Heart left ventricle (tissue), 16 donors: Measurements from ENCODE around the gene STXBP1. TPM values are rescaled to one million over a fixed set of nuclear protein-coding genes. Genes with fewer than 3 reads are reported as not detected.

ENCODE experiments used
- ATAC-seq, 4 donors: fragments of 200-7000 bp; cut with Tn5 transposase; one replicate each; pipeline ENCODE4 v1.9.1; 2020 to 2022; ENCODE audit warnings: moderate library complexity in 4 of 4, mild to moderate bottlenecking in 3 of 4, moderate number of reproducible peaks in 1 of 4
- DNase-seq, 5 donors: peaks; one replicate each; pipeline ENCODE4 v3.0.0-alpha.2; 2020
- H3K27ac ChIP-seq, 12 donors: fragments of 200-600 bp; sonication (generic) in 4 of 12; one replicate each; pipeline versions ENCODE4 v1.5.0 to v1.8.0; 2016 to 2022; ENCODE audit warnings: mild to moderate bottlenecking in 2 of 12
- H3K27me3 ChIP-seq, 9 donors: fragments of 200-600 bp; sonication (generic) in 2 of 9; one replicate each; pipeline versions ENCODE4 v1.5.1 to v1.8.0; 2016 to 2022; ENCODE audit warnings: mild to moderate bottlenecking in 3 of 9
- H3K36me3 ChIP-seq, 9 donors: fragments of 200-600 bp; sonication (generic) in 2 of 9; one replicate each; pipeline versions ENCODE4 v1.5.0 to v1.8.0; 2018 to 2022; ENCODE audit warnings: mild to moderate bottlenecking in 2 of 9
- H3K4me1 ChIP-seq, 12 donors: fragments of 200-600 bp; sonication (generic) in 4 of 12; one replicate each; pipeline versions ENCODE4 v1.5.0 to v1.8.0; 2016 to 2022; ENCODE audit warnings: mild to moderate bottlenecking in 3 of 12
- H3K4me3 ChIP-seq, 12 donors: fragments of 200-600 bp; sonication (generic) in 4 of 12; one replicate each; pipeline versions ENCODE4 v1.5.0 to v1.8.0; 2017 to 2022; ENCODE audit warnings: mild to moderate bottlenecking in 9 of 12, moderate library complexity in 4 of 12
- H3K9me3 ChIP-seq, 12 donors: fragments of 200-600 bp; sonication (generic) in 4 of 12; one replicate each; pipeline versions ENCODE4 v1.5.0 to v1.8.0; 2016 to 2022; ENCODE audit warnings: mild to moderate bottlenecking in 1 of 12
- POLR2A ChIP-seq, 2 donors: fragments of 450-650 bp; IDR thresholded peaks; one replicate each; pipeline ENCODE4 v1.6.1; 2017; ENCODE audit warnings: antibody characterized with exemption in 2 of 2, mild to moderate bottlenecking in 2 of 2, moderate library complexity in 2 of 2
- WGBS, 4 donors: extraction: QIAGEN DNeasy Blood & Tissue Kit in 2 of 4; methylation state at CpG; one replicate each; pipeline versions ENCODE4 v1.1.5 to v1.1.7; 2013 to 2018; 5-methylcytosine and 5-hydroxymethylcytosine counted together
- intact Hi-C, 10 donors: fragments of 100-400 bp; cut with DNase I; formaldehyde crosslinking; loops; one replicate each; pipeline versions ENCODE4 v1.11.1 to v1.14.2; 2022
- polyA plus RNA-seq, 2 donors: library from polyadenylated mRNA; stranded (reverse); fragments of 200-250 nt; gene quantifications; one replicate each; pipeline ENCODE4 v1.2.3, GENCODE V29; 2013
- total RNA-seq, 9 donors: library from RNA; depleted of rRNA in 2 of 9; stranded (reverse); fragments of >200 nt in 2 of 9; fragmentation: NEBNext Ultra II Directional in 3 of 9; extraction: Animal tissue kit (Norgen Biotek cat#: 25700) in 3 of 9; gene quantifications; one replicate each; pipeline versions ENCODE4 v1.1.0 to v1.2.4, GENCODE V29; 2016 to 2023
- TF ChIP-seq, protein P1 (sequence below), 12 donors: fragments of 200-600 bp; sonication (generic) in 4 of 12; IDR thresholded peaks; one replicate each; pipeline versions ENCODE4 v1.5.0 to v1.8.0; 2018 to 2022; ENCODE audit warnings: antibody characterized with exemption in 12 of 12, mild to moderate bottlenecking in 5 of 12
- donor health status: ischemic (EF 13 %, LVEDD 7.1; RV severe dilation, severe dysfunction).
- donor health status: healthy with polysubstance abuse.
- donor health status: DM: no; HTN: yes; CAD: no.
- donor health status: DM: no; HTN: no; CAD: no.
- donor health status: ischemic (EF 25% LVEDD 6.9; RV normal size, moderate dysfunction).
- donor health status: ischemic (EF 25% LVEDD 5.7; RV mildly dilated, moderate dysfunction).
- donor health status: healthy.
- donor health status: DM: yes; HTN: yes; CAD: no.
- donor health status: ischemic (EF 35%, LVEDD 5.7; RV mildly dilated, moderate dysfunction).
- donor health status: nonischemic (EF 11% LVEDD 7.7; RV severe dilation, severe dysfunction).
- donor health status: DM: yes; HTN: yes; CAD: no.
- donor health status: PGD.
- donor health status: ischemic (EF 29% LVEDD 5.4; RV normal size, mild dysfunction).
- donor health status: nonischemic (EF 23%, LVEDD 6.1; RV moderate dilation, normal function).

Gene STXBP1
- total and polyA plus RNA-seq, 11 donors, result 14.0 to 102 (median 44.5) TPM

DNA sequence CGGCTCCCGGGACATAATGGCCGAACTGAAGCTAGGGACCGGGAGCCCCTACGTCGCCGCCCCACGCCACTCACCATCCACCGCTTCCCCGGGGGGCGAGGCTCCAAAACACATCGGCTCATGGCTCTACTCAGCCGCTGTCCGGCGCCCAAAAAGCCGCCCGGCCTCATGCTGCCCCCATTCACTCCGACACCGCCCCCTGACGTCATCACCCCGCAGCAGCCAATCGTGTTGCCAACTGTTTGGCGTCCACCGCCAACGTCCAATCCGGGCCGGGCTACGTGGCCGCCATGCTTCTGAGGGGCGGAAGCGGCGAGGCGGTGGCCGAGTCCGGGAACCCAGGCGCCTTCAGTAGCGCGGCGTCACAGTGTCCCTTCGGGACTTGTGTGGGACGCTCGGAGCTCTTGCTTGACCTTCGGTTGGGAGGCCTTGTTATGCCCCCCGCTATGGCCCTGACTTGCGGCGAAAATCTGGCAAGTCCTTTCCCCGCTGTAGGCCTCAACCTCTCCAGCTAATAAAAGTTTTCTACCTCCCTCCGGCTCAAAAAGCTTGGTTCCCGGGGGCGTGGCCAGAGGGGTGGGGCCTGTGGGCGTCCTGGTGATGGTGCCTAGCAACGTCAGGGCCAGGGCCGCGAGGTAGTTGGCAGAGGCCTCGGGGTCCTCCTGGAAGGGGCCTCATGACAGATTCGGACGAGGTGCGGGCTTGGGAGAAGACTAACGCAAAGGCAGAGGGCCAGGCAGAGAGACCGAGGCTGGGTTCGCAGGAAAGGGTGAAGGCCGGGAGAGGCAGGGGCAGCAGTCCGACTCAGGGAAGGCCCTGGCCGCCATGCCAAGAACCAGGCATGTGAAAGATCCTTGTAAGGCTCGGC, 103.6 kb downstream of the STXBP1 start, which contains the start of the genes PTRH1 and TTC16:
Gene PTRH1 (minus strand): TSS at position 194 of the 868 bp plus-strand sequence. CDS start 24 bp downstream, at position 170.
Gene TTC16 (plus strand): TSS at position 610 of the 868 bp plus-strand sequence. CDS start 67 bp downstream, at position 677.
- peak within 1 kb of the TSS; percentile 58 to 91 (median 71) for H3K4me3 ChIP-seq
- H3K36me3 ChIP-seq, result peaks cover 0 to 3% (median 0%) of the 10 kb centered on the region in 9 donors
- WGBS, 4 donors, result 3 to 10% (median 6%) methylated on average over 25 to 65 of the region's 65 CpGs
- H3K4me1 ChIP-seq, result peaks cover 0 to 26% (median 13%) of the 10 kb centered on the region in 12 donors
- H3K27ac ChIP-seq, result peak within 1 kb of the TSS in 11 of 12 donors; percentile 64 to 91 (median 82)
- no peaks in the 10 kb centered on the region for H3K27me3 ChIP-seq
- no peaks in the 10 kb centered on the region for H3K9me3 ChIP-seq
- ATAC-seq (peak; percentile 96 to 98 (median 96)), DNase-seq (peak; percentile 98 to 99 (median 98))
- TF ChIP-seq POLR2A (IDR thresholded peaks at IDR 0.05), result peak in 1 of 2 donors; percentile 65
- TF ChIP-seq, protein P1, sequence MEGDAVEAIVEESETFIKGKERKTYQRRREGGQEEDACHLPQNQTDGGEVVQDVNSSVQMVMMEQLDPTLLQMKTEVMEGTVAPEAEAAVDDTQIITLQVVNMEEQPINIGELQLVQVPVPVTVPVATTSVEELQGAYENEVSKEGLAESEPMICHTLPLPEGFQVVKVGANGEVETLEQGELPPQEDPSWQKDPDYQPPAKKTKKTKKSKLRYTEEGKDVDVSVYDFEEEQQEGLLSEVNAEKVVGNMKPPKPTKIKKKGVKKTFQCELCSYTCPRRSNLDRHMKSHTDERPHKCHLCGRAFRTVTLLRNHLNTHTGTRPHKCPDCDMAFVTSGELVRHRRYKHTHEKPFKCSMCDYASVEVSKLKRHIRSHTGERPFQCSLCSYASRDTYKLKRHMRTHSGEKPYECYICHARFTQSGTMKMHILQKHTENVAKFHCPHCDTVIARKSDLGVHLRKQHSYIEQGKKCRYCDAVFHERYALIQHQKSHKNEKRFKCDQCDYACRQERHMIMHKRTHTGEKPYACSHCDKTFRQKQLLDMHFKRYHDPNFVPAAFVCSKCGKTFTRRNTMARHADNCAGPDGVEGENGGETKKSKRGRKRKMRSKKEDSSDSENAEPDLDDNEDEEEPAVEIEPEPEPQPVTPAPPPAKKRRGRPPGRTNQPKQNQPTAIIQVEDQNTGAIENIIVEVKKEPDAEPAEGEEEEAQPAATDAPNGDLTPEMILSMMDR (IDR thresholded peaks at IDR 0.05), result no peak
- intact Hi-C loops, result loop anchor here in 5 of 10 donors (1.0 to 5.0 kb wide), 4 partner anchors 16 to 108 kb away; partner anchors contain the start of gene STXBP1 (in 3 of the 5)

DNA sequence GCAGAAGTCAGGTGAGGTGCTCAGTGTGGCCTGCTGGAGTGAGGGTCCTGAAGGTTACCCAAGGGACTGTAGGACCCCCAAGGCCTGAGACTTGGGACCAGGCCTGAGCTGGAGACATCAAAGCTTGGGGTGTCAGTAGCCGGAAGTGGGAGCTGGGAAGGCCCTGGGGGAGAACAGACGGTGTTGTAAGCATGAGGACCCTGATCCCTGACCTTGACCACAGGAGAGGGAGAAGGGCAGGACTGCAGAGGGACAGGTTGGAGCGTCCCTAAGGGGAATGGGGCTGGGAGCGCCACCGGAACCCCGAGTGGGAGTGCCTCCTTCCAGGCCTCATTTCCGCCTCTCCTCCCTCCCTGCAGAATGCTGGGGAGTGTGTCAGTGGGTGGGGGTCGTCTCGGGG, 104.3 kb downstream of the STXBP1 start:
- peak overlapping the region in 9 of 12 donors; percentile 58 to 91 (median 76) for H3K4me3 ChIP-seq
- ATAC-seq, result no peak

DNA sequence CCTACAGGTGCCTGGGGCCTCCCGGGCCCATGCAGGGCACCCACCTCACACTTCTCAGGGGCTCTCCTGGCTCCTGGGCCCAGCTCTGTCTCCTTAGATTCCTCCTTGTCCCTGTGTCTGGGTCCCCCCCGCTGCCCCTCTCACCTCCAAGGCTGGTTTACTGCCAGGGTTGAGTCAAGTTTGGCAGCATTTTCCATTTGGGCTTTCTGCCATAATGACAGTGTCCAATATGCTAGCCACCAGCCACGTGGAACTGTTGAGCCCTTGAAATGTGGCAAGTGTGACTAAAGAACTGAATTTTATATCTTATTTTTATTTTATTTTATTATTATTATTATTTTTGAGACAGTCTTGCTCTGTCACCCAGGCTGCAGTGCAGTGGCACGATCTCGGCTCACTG, 105.7 kb downstream of the STXBP1 start:
- TF ChIP-seq, protein P1 (IDR thresholded peaks at IDR 0.05), result no peak
- no peak for TF ChIP-seq POLR2A (IDR thresholded peaks at IDR 0.05)
- DNase-seq (no peak), ATAC-seq (no peak)
- Histone ChIP-seq H3K36me3 (no peaks in the 10 kb centered on the region), H3K9me3 (no peaks in the 10 kb centered on the region), H3K27me3 (no peaks in the 10 kb centered on the region), H3K4me1 (peaks cover 0 to 26% (median 13%) of the 10 kb centered on the region in 12 donors), H3K27ac (peak overlapping the region in 2 of 12 donors; percentile 19 to 22), H3K4me3 (no peak overlapping the region)
- intact Hi-C loops, result loop anchor here in 4 of 10 donors (5.0 kb wide), 2 partner anchors 105 to 110 kb away; partner anchors contain the start of gene STXBP1 (in 3 of the 4)
- WGBS, 4 donors, result 74 to 78% (median 75%) methylated on average over 5 of the region's 5 CpGs

More for the DNA sequence above, 104.3 kb downstream of the STXBP1 start:
- TF ChIP-seq POLR2A (IDR thresholded peaks at IDR 0.05), result no peak
- TF ChIP-seq, protein P1 (IDR thresholded peaks at IDR 0.05), result no peak
- peak overlapping the region in 11 of 12 donors; percentile 64 to 91 (median 82) for H3K27ac ChIP-seq
- peaks cover 0 to 3% (median 0%) of the 10 kb centered on the region in 9 donors for H3K36me3 ChIP-seq
- peaks cover 0 to 26% (median 13%) of the 10 kb centered on the region in 12 donors for H3K4me1 ChIP-seq
- no peaks in the 10 kb centered on the region for H3K9me3 ChIP-seq
- DNase-seq, result no peak
- no peaks in the 10 kb centered on the region for H3K27me3 ChIP-seq
- intact Hi-C loops, result loop anchor here in 4 of 10 donors (5.0 kb wide), 2 partner anchors 104 to 109 kb away; partner anchors contain the start of gene STXBP1 (in 3 of the 4)
- WGBS, 4 donors, result 70 to 83% (median 72%) methylated on average over 9 of the region's 9 CpGs
